HG02571 (cell line): ENCODE measurements around the gene POP4.
"Not testable (repeated sequence)": the region's sequence is repeated elsewhere in the genome, so short reads cannot be mapped to it uniquely, and the experiment has no call there.

Experiments used
- ATAC-seq: cut with Tn5 transposase; IDR thresholded peaks from one replicate; pipeline ENCODE4 v1.9.1; 2021; ENCODE audit warnings: mild to moderate bottlenecking, moderate library complexity; ENCODE audit not compliant: unreplicated experiment

Gene POP4

GRCh38 chr19:29605653-29606419 lies at the start of gene POP4:
Gene POP4, plus strand, starts transcription at chr19:29606283. Its CDS starts 36 bp downstream, at chr19:29606319.
- peak; percentile 75 for ATAC-seq

GRCh38 chr19:29559110-29559509 lies 47.0 kb upstream of the POP4 start:
- not testable (repeated sequence) for ATAC-seq

- ATAC-seq: no peak
These were observed 46.3 kb upstream of the POP4 start for GRCh38 chr19:29559743-29560142.

- no peak for ATAC-seq
These were observed 45.6 kb upstream of the POP4 start for GRCh38 chr19:29560313-29561075.

GRCh38 chr19:29561601-29562000 lies 44.5 kb upstream of the POP4 start:
- ATAC-seq: no peak

- ATAC-seq: no peak
These were observed 43.5 kb upstream of the POP4 start for GRCh38 chr19:29562299-29563297.

- no peak for ATAC-seq
These were observed 42.5 kb upstream of the POP4 start for GRCh38 chr19:29563486-29564101.

GRCh38 chr19:29564574-29565005 lies 41.5 kb upstream of the POP4 start:
- ATAC-seq: no peak

GRCh38 chr19:29565171-29565570 lies 40.9 kb upstream of the POP4 start:
- no peak for ATAC-seq

- ATAC-seq: no peak
These were observed 39.5 kb upstream of the POP4 start for GRCh38 chr19:29566496-29567054.

GRCh38 chr19:29567366-29567915 lies 38.6 kb upstream of the POP4 start:
- no peak for ATAC-seq

- ATAC-seq: no peak
These were observed 37.8 kb upstream of the POP4 start for GRCh38 chr19:29568036-29569025.

- no peak for ATAC-seq
These were observed 36.8 kb upstream of the POP4 start for GRCh38 chr19:29569038-29569911.

- ATAC-seq: no peak
These were observed 34.9 kb upstream of the POP4 start for GRCh38 chr19:29571181-29571580.

GRCh38 chr19:29573486-29573885 lies 32.6 kb upstream of the POP4 start:
- no peak for ATAC-seq

GRCh38 chr19:29574510-29574909 lies 31.6 kb upstream of the POP4 start:
- ATAC-seq: no peak

- ATAC-seq: no peak
These were observed 30.0 kb upstream of the POP4 start for GRCh38 chr19:29576046-29576606.
